ENCODE measurements around the gene FIGNL2.

- TF ChIP-seq EZH2 (IDR thresholded peaks at IDR 0.05) (no peak), FOXP2 (optimal IDR thresholded peaks at IDR 0.05; ENCODE audit: control extremely low read depth, extremely low read length, insufficient read depth) (no peak)
Observed at GRCh38 chr12:51826881-51827280, 21.6 kb downstream of the FIGNL2 start.

Measured in SK-N-MC (cell line).